NT2/D1 (cell line): ENCODE data around the gene KAZN.

Experiments used
- YY1 ChIP-seq: IDR thresholded peaks from 2 replicates; pipeline ENCODE4 v1.6.1; 2011; ENCODE audit not compliant: insufficient read length, insufficient read depth
- ZNF274 ChIP-seq: IDR thresholded peaks from 2 replicates; pipeline ENCODE4 v1.6.1; 2011; ENCODE audit warnings: mild to moderate bottlenecking, low read depth, low read length

DNA sequence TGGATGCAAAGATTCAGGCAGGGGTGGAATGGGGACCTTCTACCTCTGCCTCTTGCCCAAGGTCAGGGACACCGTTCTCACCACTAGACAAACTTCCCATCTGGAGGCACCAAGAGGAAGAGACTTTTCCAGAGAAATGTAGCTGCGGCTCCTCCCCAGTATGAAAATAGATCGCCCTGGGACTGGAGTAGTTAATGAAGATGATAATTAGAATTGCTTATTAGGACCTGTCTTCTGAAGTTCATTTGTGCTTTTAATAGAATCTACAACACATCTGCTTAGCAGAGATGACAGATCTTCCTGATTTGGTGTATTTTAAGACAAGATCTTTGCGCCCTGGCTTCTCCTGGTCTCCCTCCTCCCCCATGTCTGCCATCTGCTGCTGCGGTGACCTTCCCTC, 266.6 kb downstream of the KAZN start:
- TF ChIP-seq YY1 (no peak), ZNF274 (no peak)
